H1 (cell line): Measurements from ENCODE around the gene DLK2. TPM values are rescaled to one million over a fixed set of nuclear protein-coding genes. Genes with fewer than 3 reads are reported as not detected.

Experiments
- CTCF ChIA-PET: fragments of 300-600 bp; sonication (Branson Sonifier 250); formaldehyde crosslinking; loops from one replicate; lab custom pipeline; 2021; ENCODE audit not compliant: partially characterized antibody; lab: Charles Lee
- POLR2A ChIA-PET: fragments of 300-600 bp; sonication (Branson Sonifier 250); formaldehyde crosslinking; loops from one replicate; lab custom pipeline; 2021; ENCODE audit warnings: inconsistent platforms; ENCODE audit not compliant: partially characterized antibody; lab: Charles Lee
- DNase-seq, 2 experiments: peaks; one replicate each; pipeline versions ENCODE4 v3.0.0 to v3.0.0-alpha.2; 2010 to 2022; ENCODE audit warnings: low spot score in 2 of 2, low read depth in 1 of 2, mixed read lengths in 1 of 2
- FAIRE-seq: peaks from 2 replicates; lab custom pipeline; 2011; peaks lifted over from hg19 to GRCh38; lab: Jason Lieb, UNC
- H2AFZ ChIP-seq: 2 replicates; pipeline ENCODE4 v1.8.1; 2012; ENCODE audit warnings: low read length, inconsistent platforms
- H2AK5ac ChIP-seq: 2 replicates; pipeline ENCODE4 v1.6.1; 2013; ENCODE audit warnings: low read depth, low read length
- H2BK120ac ChIP-seq: replicated peaks from 2 replicates; pipeline ENCODE3; 2013; ENCODE audit warnings: low read depth, low read length, inconsistent platforms
- H2BK12ac ChIP-seq: 2 replicates; pipeline ENCODE4 v1.6.1; 2013; ENCODE audit warnings: low read depth, low read length
- H2BK15ac ChIP-seq: 2 replicates; pipeline ENCODE4 v1.6.1; 2013; ENCODE audit warnings: low read length
- H2BK20ac ChIP-seq: 2 replicates; pipeline ENCODE4 v1.6.1; 2013; ENCODE audit warnings: low read length
- H2BK5ac ChIP-seq: 2 replicates; pipeline ENCODE4 v1.6.1; 2013; ENCODE audit warnings: low read depth, low read length
- H3K14ac ChIP-seq: 2 replicates; pipeline ENCODE4 v1.6.1; 2013; ENCODE audit warnings: inconsistent platforms; ENCODE audit not compliant: insufficient read length
- H3K18ac ChIP-seq: 2 replicates; pipeline ENCODE4 v1.6.1; 2013; ENCODE audit warnings: low read length; ENCODE audit errors: extremely low read depth
- H3K23ac ChIP-seq: 2 replicates; pipeline ENCODE4 v1.6.1; 2013; ENCODE audit warnings: inconsistent platforms; ENCODE audit not compliant: insufficient read length
- H3K23me2 ChIP-seq: 2 replicates; pipeline ENCODE4 v1.6.1; 2013; ENCODE audit warnings: low read depth, low read length
- H3K27ac ChIP-seq: 2 replicates; pipeline ENCODE4 v1.6.1; 2011; ENCODE audit warnings: low read depth, low read length, inconsistent platforms
- H3K27me3 ChIP-seq, 4 experiments: replicated peaks in 1 of 4; 1 replicate in 1 of 4; 2 replicates in 3 of 4; pipeline versions ENCODE4 v1.6.1 to v1.8.1; 2011 to 2013; ENCODE audit warnings: low read length in 3 of 4, mild to moderate bottlenecking in 3 of 4, inconsistent platforms in 2 of 4, mixed read lengths in 2 of 4, moderate library complexity in 1 of 4; ENCODE audit not compliant: control insufficient read depth in 3 of 4, insufficient read depth in 3 of 4; ENCODE audit errors: extremely low read depth in 1 of 4
- H3K36me3 ChIP-seq, 4 experiments: 2 replicates each; pipeline versions ENCODE4 v1.6.1 to v1.8.1; 2011 to 2013; ENCODE audit warnings: mild to moderate bottlenecking in 4 of 4, low read length in 3 of 4, moderate library complexity in 2 of 4, control low read depth in 1 of 4, inconsistent platforms in 1 of 4; ENCODE audit not compliant: insufficient read depth in 4 of 4, control insufficient read depth in 2 of 4
- H3K4ac ChIP-seq: replicated peaks from 2 replicates; pipeline ENCODE3; 2013; ENCODE audit warnings: low read length, low read depth, mixed read lengths, inconsistent platforms; ENCODE audit not compliant: insufficient read length
- H3K4me1 ChIP-seq, 4 experiments: replicated peaks in 1 of 4; 1 replicate in 1 of 4; 2 replicates in 3 of 4; pipeline versions ENCODE4 v1.6.1 to v1.8.1; 2011 to 2013; ENCODE audit warnings: low read length in 3 of 4, inconsistent platforms in 2 of 4, mixed read lengths in 1 of 4; ENCODE audit not compliant: insufficient read depth in 4 of 4, control insufficient read depth in 3 of 4
- H3K4me2 ChIP-seq, 2 experiments: 2 replicates each; pipeline versions ENCODE4 v1.6.1 to v1.8.1; 2011 to 2013; ENCODE audit warnings: low read depth in 2 of 2, low read length in 2 of 2, control low read depth in 1 of 2, inconsistent platforms in 1 of 2, mild to moderate bottlenecking in 1 of 2; ENCODE audit not compliant: insufficient read depth in 1 of 2
- H3K4me3 ChIP-seq, 4 experiments: fragments of 200-600, 300-600 bp in 1 of 4; sonication (generic), shearing (Covaris generic), sonication (Bioruptor Twin) in 1 of 4; 2 replicates each; pipeline versions ENCODE4 v1.5.1 to v1.8.1; 2011 to 2016; ENCODE audit warnings: low read length in 4 of 4, low read depth in 3 of 4, control low read depth in 2 of 4, inconsistent platforms in 2 of 4, mild to moderate bottlenecking in 2 of 4, mixed read lengths in 1 of 4, moderate library complexity in 1 of 4; ENCODE audit not compliant: insufficient read depth in 2 of 4; ENCODE audit errors: extremely low read depth in 1 of 4
- H3K56ac ChIP-seq: replicated peaks from 2 replicates; pipeline ENCODE3; 2013; ENCODE audit warnings: low read depth, mild to moderate bottlenecking, mixed read lengths, low read length, inconsistent platforms; ENCODE audit not compliant: insufficient read length
- H3K79me1 ChIP-seq: 2 replicates; pipeline ENCODE4 v1.6.1; 2013; ENCODE audit warnings: low read depth, low read length, control low read depth
- H3K79me2 ChIP-seq, 2 experiments: 2 replicates each; pipeline versions ENCODE4 v1.6.1 to v1.8.1; 2012 to 2013; ENCODE audit warnings: low read length in 2 of 2, mild to moderate bottlenecking in 2 of 2, inconsistent platforms in 1 of 2; ENCODE audit not compliant: insufficient read depth in 2 of 2, control insufficient read depth in 1 of 2
- H3K9ac ChIP-seq, 4 experiments: replicated peaks in 1 of 4; 1 replicate in 1 of 4; 2 replicates in 3 of 4; pipeline versions ENCODE4 v1.6.1 to v1.8.1; 2011 to 2013; ENCODE audit warnings: low read depth in 3 of 4, low read length in 3 of 4, control low read depth in 2 of 4, mild to moderate bottlenecking in 2 of 4, moderate library complexity in 2 of 4, inconsistent platforms in 1 of 4; ENCODE audit errors: extremely low read depth in 1 of 4
- H3K9me3 ChIP-seq, 2 experiments: 2 replicates each; pipeline versions ENCODE4 v1.6.1 to v1.8.1; 2012 to 2013; ENCODE audit warnings: mild to moderate bottlenecking in 2 of 2, moderate library complexity in 2 of 2, control low read depth in 1 of 2, inconsistent platforms in 1 of 2, low read depth in 1 of 2, low read length in 1 of 2, mixed read lengths in 1 of 2; ENCODE audit not compliant: insufficient read depth in 2 of 2
- H4K20me1 ChIP-seq, 2 experiments: replicated peaks in 1 of 2; 2 replicates each; pipeline versions ENCODE3 to v1.8.1; 2011 to 2013; ENCODE audit warnings: inconsistent platforms in 2 of 2, low read length in 2 of 2, mild to moderate bottlenecking in 1 of 2; ENCODE audit not compliant: insufficient read depth in 2 of 2, control insufficient read depth in 1 of 2
- H4K5ac ChIP-seq: 2 replicates; pipeline ENCODE4 v1.6.1; 2013; ENCODE audit warnings: low read length, low read depth, mixed read lengths, inconsistent platforms; ENCODE audit not compliant: insufficient read length
- H4K8ac ChIP-seq: 2 replicates; pipeline ENCODE4 v1.8.0; 2013; ENCODE audit warnings: mild to moderate bottlenecking, moderate library complexity, low read length, inconsistent platforms; ENCODE audit not compliant: insufficient read depth; ENCODE audit errors: extremely low read depth
- H4K91ac ChIP-seq: replicated peaks from 2 replicates; pipeline ENCODE3; 2013; ENCODE audit warnings: low read length, mixed read lengths, inconsistent platforms; ENCODE audit not compliant: insufficient read length
- CBX5 ChIP-seq: fragments of 300-800, 300-1000 bp; sonication (generic); IDR thresholded peaks from 2 replicates; pipeline ENCODE4 v1.7.1; 2016; ENCODE audit warnings: antibody characterized with exemption, low read length, low read depth
- EP300 ChIP-seq, 2 experiments: IDR thresholded peaks; 1 replicate in 1 of 2; 2 replicates in 1 of 2; pipeline ENCODE4 v1.6.1; 2011 to 2012; ENCODE audit warnings: low read depth in 2 of 2, low read length in 2 of 2, mild to moderate bottlenecking in 2 of 2, borderline replicate concordance in 1 of 2, inconsistent platforms in 1 of 2, moderate library complexity in 1 of 2
- JUND ChIP-seq: IDR thresholded peaks from 2 replicates; pipeline ENCODE4 v1.6.1; 2011; ENCODE audit warnings: mild to moderate bottlenecking, improper control_type of control experiment, low read length
- MAX ChIP-seq: IDR thresholded peaks from 2 replicates; pipeline ENCODE4 v1.6.1; 2012; ENCODE audit warnings: inconsistent platforms
- RAD21 ChIP-seq, 2 experiments: IDR thresholded peaks in 1 of 2; conservative IDR thresholded peaks in 1 of 2; 2 replicates each; pipeline ENCODE4 v1.6.1; 2011; ENCODE audit warnings: low read depth in 2 of 2, low read length in 2 of 2, improper control_type of control experiment in 1 of 2, inconsistent platforms in 1 of 2, mild to moderate bottlenecking in 1 of 2, moderate library complexity in 1 of 2
- SIN3A ChIP-seq, 2 experiments: IDR thresholded peaks in 1 of 2; conservative IDR thresholded peaks in 1 of 2; 2 replicates each; pipeline ENCODE4 v1.6.1; 2011 to 2012; ENCODE audit warnings: low read length in 2 of 2, improper control_type of control experiment in 1 of 2, low read depth in 1 of 2, mild to moderate bottlenecking in 1 of 2
- WGBS, 2 experiments: shearing (Covaris generic) in 1 of 2; methylation state at CpG; one replicate each; pipeline versions ENCODE4 v1.1.6 to v1.1.7; 2013 to 2015; ENCODE audit warnings: low lambda C conversion rate in 2 of 2, mixed read lengths in 2 of 2, inconsistent platforms in 1 of 2, low coverage in 1 of 2, missing lambda C conversion rate in 1 of 2; ENCODE audit not compliant: insufficient replicate concordance in 2 of 2, insufficient coverage in 1 of 2, insufficient read length in 1 of 2; ENCODE audit errors: extremely low coverage in 1 of 2, missing lambda C conversion rate in 1 of 2; 5-methylcytosine and 5-hydroxymethylcytosine counted together
- polyA plus RNA-seq, 7 experiments: library from polyadenylated mRNA; depleted of rRNA in 3 of 7; stranded (reverse) in 5 of 7; unstranded in 2 of 7; fragments of >200 nt in 5 of 7; fragments of 200-250 nt in 2 of 7; gene quantifications; 1 replicate in 5 of 7; 2 replicates in 1 of 7; 4 replicates in 1 of 7; pipeline versions ENCODE4 v1.2.1 to v1.2.3, GENCODE V29; 2011 to 2013; ENCODE audit warnings: missing spikeins in 2 of 7, mixed read lengths in 2 of 7
- total RNA-seq: library from RNA; stranded (reverse); fragmentation: NEBNext Ultra II Directional; extraction: Animal tissue kit (Norgen Biotek cat#: 25700); gene quantifications from 2 replicates; pipeline ENCODE4 v1.2.1, GENCODE V29; 2021

Gene DLK2
- total and polyA plus RNA-seq, 2 of the 8 experiments (the other 6 are each of a cell fraction or from before 2014, with no cell fraction given), result 0.37 to 0.80 TPM

GRCh38 chr6:43451939-43452338 lies 3.4 kb downstream of the DLK2 start:
- Histone ChIP-seq H4K8ac (no peak overlapping the region), H3K9me3 (no peaks in the 10 kb centered on the region), H3K4me3 (no peak overlapping the region), H3K79me1 (no peaks in the 10 kb centered on the region), H3K23me2 (peaks cover 9% of the 10 kb centered on the region; the same call in 1 of the 2 replicates), H3K56ac (no peak overlapping the region), H2BK15ac (no peak overlapping the region), H4K5ac (no peak overlapping the region), H3K18ac (no peak overlapping the region), H3K79me2 (no peaks in the 10 kb centered on the region), H3K4ac (no peak overlapping the region), H3K14ac (no peak overlapping the region), H3K4me2 (no peak overlapping the region), H3K4me1 (peaks cover 0 to 4% (median 2%) of the 10 kb centered on the region in 4 experiments; a peak in 3 of 7 replicates), H2BK5ac (no peak overlapping the region), H2AFZ (no peak overlapping the region), H3K23ac (no peak overlapping the region), H3K36me3 (peaks cover 0 to 19% (median 2%) of the 10 kb centered on the region in 4 experiments; a peak in 6 of 8 replicates), H3K27me3 (peaks cover 7 to 23% (median 18%) of the 10 kb centered on the region in 4 experiments), H3K27ac (no peak overlapping the region), H2BK120ac (no peak overlapping the region), H3K9ac (no peak overlapping the region), H4K91ac (no peak overlapping the region), H2BK12ac (no peak overlapping the region), H4K20me1 (peaks cover 0 to 2% of the 10 kb centered on the region in 2 experiments), H2AK5ac (no peak overlapping the region), H2BK20ac (no peak overlapping the region)
- DNase-seq, result no peak
- FAIRE-seq, result no peak
- CTCF ChIA-PET, result interaction anchor here (21.2 kb wide), 1 partner anchor 43 kb away, joined by 495 read pairs; the partner anchor contains the start of gene LRRC73
- POLR2A ChIA-PET, result interaction anchor here (0.6 to 5.2 kb wide), 2 partner anchors 14 to 35 kb away, joined by 3 to 34 read pairs; no protein-coding TSS in a partner anchor
- 94% methylated on average over 8 of the region's 8 CpGs; no CpG with 5 or more reads in 1 of the 2 experiments for WGBS, 2 experiments
- no peak for TF ChIP-seq EP300 (IDR thresholded peaks at IDR 0.05; ENCODE audit: borderline replicate concordance in 1 of 2, low read depth in 2 of 2, low read length in 2 of 2)
- TF ChIP-seq JUND, result no peak
- no peak for TF ChIP-seq RAD21 (IDR thresholded peaks at IDR 0.05 in 1 of 2, conservative IDR thresholded peaks at IDR 0.05 in 1 of 2; ENCODE audit: low read depth in 2 of 2, low read length in 2 of 2)
- no peak for TF ChIP-seq CBX5
- TF ChIP-seq MAX, result no peak
- no peak for TF ChIP-seq SIN3A (conservative IDR thresholded peaks at IDR 0.05 in 1 of 2, IDR thresholded peaks at IDR 0.05 in 1 of 2; ENCODE audit: low read depth in 1 of 2, low read length in 2 of 2)
